H1 (cell line): ENCODE results near the gene CMKLR1. TPM values are rescaled to one million over a fixed set of nuclear protein-coding genes. Genes with fewer than 3 reads are reported as not detected.

Experiments used
- ATF2 ChIP-seq: IDR thresholded peaks from 2 replicates; pipeline ENCODE4 v1.6.1; 2012; ENCODE audit warnings: low read length, inconsistent platforms
- BCL11A ChIP-seq, 2 experiments: IDR thresholded peaks; one replicate each; pipeline ENCODE4 v1.6.1; 2011; ENCODE audit warnings: low read depth in 2 of 2, low read length in 2 of 2, mild to moderate bottlenecking in 2 of 2
- RFX5 ChIP-seq: IDR thresholded peaks from 2 replicates; pipeline ENCODE4 v1.6.1; 2011; ENCODE audit warnings: low read depth, low read length, improper control_type of control experiment, borderline replicate concordance
- SIX5 ChIP-seq: IDR thresholded peaks from 2 replicates; pipeline ENCODE4 v1.6.1; 2011; ENCODE audit warnings: mild to moderate bottlenecking, low read depth, low read length
- SP4 ChIP-seq: IDR thresholded peaks from 2 replicates; pipeline ENCODE4 v1.6.1; 2012; ENCODE audit warnings: low read length, inconsistent platforms
- TBP ChIP-seq: IDR thresholded peaks from 2 replicates; pipeline ENCODE4 v1.6.1; 2011; ENCODE audit warnings: low read depth, low read length, improper control_type of control experiment
- YY1 ChIP-seq: IDR thresholded peaks from 2 replicates; pipeline ENCODE4 v1.6.1; 2011; ENCODE audit warnings: low read depth, mild to moderate bottlenecking, low read length
- polyA plus RNA-seq, 7 experiments: library from polyadenylated mRNA; depleted of rRNA in 3 of 7; stranded (reverse) in 5 of 7; unstranded in 2 of 7; fragments of >200 nt in 5 of 7; fragments of 200-250 nt in 2 of 7; gene quantifications; 1 replicate in 5 of 7; 2 replicates in 1 of 7; 4 replicates in 1 of 7; pipeline versions ENCODE4 v1.2.1 to v1.2.3, GENCODE V29; 2011 to 2013; ENCODE audit warnings: missing spikeins in 2 of 7, mixed read lengths in 2 of 7
- total RNA-seq: library from RNA; stranded (reverse); fragmentation: NEBNext Ultra II Directional; extraction: Animal tissue kit (Norgen Biotek cat#: 25700); gene quantifications from 2 replicates; pipeline ENCODE4 v1.2.1, GENCODE V29; 2021

The CMKLR1 gene
- total and polyA plus RNA-seq, 2 of the 8 experiments (the other 6 are each of a cell fraction or from before 2014, with no cell fraction given), result 2.1 to 2.8 TPM

- TF ChIP-seq RFX5 (no peak), SP4 (no peak), SIX5 (no peak), YY1 (no peak), TBP (no peak), ATF2 (no peak), BCL11A (IDR thresholded peaks at IDR 0.05; ENCODE audit: low read depth in 2 of 2, low read length in 2 of 2) (no peak)
- TF ChIP-seq, all 59 proteins: peak for 0
Observed at GRCh38 chr12:108271951-108272872, 66.9 kb downstream of the CMKLR1 start (continued).
